Esophagus muscularis mucosa (tissue), 3 donors: ENCODE measurements around the gene SLC35B2.

Experiments
- CTCF ChIP-seq, 3 experiments: fragments of 200-600 bp in 2 of 3; fragments of 450-650 bp in 1 of 3; sonication (generic) in 2 of 3; IDR thresholded peaks; one replicate each; pipeline ENCODE4 v1.5.1; 2017 to 2019; ENCODE audit warnings: antibody characterized with exemption in 3 of 3, mild to moderate bottlenecking in 2 of 3, moderate library complexity in 1 of 3
- POLR2AphosphoS5 ChIP-seq, 2 donors: sonication (generic); formaldehyde crosslinking; IDR thresholded peaks; one replicate each; pipeline ENCODE4 v1.6.1; 2017; ENCODE audit warnings: antibody characterized with exemption in 2 of 2

GRCh38 chr6:44301106-44301505, 43.8 kb upstream of the SLC35B2 start:
- TF ChIP-seq POLR2AphosphoS5 (IDR thresholded peaks at IDR 0.05): no peak
- TF ChIP-seq CTCF (IDR thresholded peaks at IDR 0.05): no peak
